AG04450 (cell line): Measurements from ENCODE around the gene LDB2. TPM values are rescaled to one million over a fixed set of nuclear protein-coding genes. Genes with fewer than 3 reads are reported as not detected.

Experiments
- CTCF ChIA-PET: fragments of 300-600, 350-600 bp; formaldehyde crosslinking; extraction: SDS; loops from one replicate; lab custom pipeline; 2022; ENCODE audit warnings: antibody characterized with exemption, inconsistent platforms; lab: Charles Lee
- POLR2A ChIA-PET: fragments of 350-600 bp; formaldehyde crosslinking; extraction: SDS; loops from one replicate; lab custom pipeline; 2021; ENCODE audit warnings: antibody characterized with exemption, inconsistent platforms; lab: Yijun Ruan, JAX
- DNase-seq: peaks from one replicate; pipeline ENCODE4 v3.0.0-alpha.2; 2011; ENCODE audit warnings: low read depth, low spot score
- H3K27ac ChIP-seq: one replicate; pipeline ENCODE4 v1.5.1; 2012; ENCODE audit warnings: low read depth, low read length, control low read depth
- H3K27me3 ChIP-seq: one replicate; pipeline ENCODE4 v1.6.0; 2012; ENCODE audit warnings: low read length; ENCODE audit not compliant: control insufficient read depth, insufficient read depth
- H3K4me3 ChIP-seq: 2 replicates; pipeline ENCODE4 v1.5.1; 2011; ENCODE audit warnings: mild to moderate bottlenecking, low read depth, low read length, control low read depth
- H3K9me3 ChIP-seq: 2 replicates; pipeline ENCODE4 v1.5.1; 2012; ENCODE audit warnings: low read length; ENCODE audit not compliant: control insufficient read depth, insufficient read depth
- polyA plus RNA-seq: library from polyadenylated mRNA; depleted of rRNA; stranded (reverse); fragments of >200 nt; gene quantifications from 2 replicates; pipeline ENCODE4 v1.2.3, GENCODE V29; 2011
- TF ChIP-seq, protein P1 (sequence below): IDR thresholded peaks from 2 replicates; pipeline ENCODE4 v1.5.1; 2011; ENCODE audit warnings: low read depth, low read length, control low read depth, inconsistent platforms

The LDB2 gene
- polyA plus RNA-seq, 1 experiment = 180 TPM

DNA sequence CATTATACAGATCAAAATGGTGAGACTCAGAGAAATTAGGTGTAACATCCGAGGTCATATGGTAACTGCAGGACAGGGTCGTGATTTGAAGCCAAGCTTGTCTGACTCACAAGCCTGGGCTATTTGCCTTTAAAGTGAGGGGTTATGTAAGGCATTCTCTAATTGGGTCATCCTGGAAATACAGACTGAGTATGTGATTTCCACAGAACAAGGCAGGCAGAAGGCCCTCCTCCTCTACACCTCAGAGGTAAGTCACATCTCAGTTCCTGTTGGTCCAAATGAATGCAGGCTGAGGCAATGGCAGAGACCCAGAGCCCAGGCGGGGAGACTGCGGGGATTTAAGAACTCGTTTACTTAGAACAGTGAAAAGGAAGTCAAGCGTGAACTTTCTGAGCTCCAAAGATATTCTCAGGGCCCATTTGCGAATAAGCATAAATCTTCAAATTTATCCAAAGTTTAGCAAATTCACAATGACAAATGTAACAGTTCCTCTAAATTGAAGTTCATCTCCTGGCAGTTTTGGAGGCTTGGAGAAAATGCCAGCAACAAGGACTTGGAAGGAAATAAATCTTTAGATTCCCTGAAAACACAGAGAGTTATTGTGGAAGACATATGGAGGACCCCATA, 153.3 kb downstream of the LDB2 start:
- POLR2A ChIA-PET = no interaction called here

DNA sequence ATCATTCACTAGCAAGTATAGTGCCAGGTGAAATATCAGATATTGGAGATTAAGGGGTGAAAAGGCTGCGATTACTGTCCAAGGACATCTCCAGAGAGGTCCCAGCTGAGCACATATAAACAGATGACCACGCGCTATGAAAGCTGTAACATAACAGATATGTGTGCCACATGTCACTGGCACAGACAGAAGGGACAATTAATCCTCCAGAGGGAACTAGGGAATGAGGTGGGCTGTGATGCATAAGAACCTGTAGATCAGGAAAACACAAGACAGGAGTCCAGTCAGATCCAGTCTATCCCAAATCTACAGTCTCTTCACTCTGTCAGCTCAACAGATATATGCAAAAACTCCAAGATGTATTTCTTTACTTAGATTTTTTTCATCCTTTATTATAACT, 157.2 kb downstream of the LDB2 start:
- Histone ChIP-seq H3K27me3 (no peaks in the 10 kb centered on the region), H3K27ac (no peak overlapping the region), H3K9me3 (0 out of 2 replicates have a peak, but pooled peaks cover 4% of the 10 kb centered on the region), H3K4me3 (no peak overlapping the region)
- CTCF ChIA-PET = no interaction called here
- TF ChIP-seq, protein P1, sequence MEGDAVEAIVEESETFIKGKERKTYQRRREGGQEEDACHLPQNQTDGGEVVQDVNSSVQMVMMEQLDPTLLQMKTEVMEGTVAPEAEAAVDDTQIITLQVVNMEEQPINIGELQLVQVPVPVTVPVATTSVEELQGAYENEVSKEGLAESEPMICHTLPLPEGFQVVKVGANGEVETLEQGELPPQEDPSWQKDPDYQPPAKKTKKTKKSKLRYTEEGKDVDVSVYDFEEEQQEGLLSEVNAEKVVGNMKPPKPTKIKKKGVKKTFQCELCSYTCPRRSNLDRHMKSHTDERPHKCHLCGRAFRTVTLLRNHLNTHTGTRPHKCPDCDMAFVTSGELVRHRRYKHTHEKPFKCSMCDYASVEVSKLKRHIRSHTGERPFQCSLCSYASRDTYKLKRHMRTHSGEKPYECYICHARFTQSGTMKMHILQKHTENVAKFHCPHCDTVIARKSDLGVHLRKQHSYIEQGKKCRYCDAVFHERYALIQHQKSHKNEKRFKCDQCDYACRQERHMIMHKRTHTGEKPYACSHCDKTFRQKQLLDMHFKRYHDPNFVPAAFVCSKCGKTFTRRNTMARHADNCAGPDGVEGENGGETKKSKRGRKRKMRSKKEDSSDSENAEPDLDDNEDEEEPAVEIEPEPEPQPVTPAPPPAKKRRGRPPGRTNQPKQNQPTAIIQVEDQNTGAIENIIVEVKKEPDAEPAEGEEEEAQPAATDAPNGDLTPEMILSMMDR = no peak
- POLR2A ChIA-PET = no interaction called here
- no peak for DNase-seq

More for the DNA sequence above, 153.3 kb downstream of the LDB2 start:
- Histone ChIP-seq H3K27me3 (no peaks in the 10 kb centered on the region), H3K27ac (no peak overlapping the region), H3K4me3 (no peak overlapping the region), H3K9me3 (0 out of 2 replicates have a peak, but pooled peaks cover 4% of the 10 kb centered on the region)
- DNase-seq = peak; percentile 42
- CTCF ChIA-PET = interaction anchor here (1.3 kb wide), 1 partner anchor 579 kb away, joined by 5 read pairs; no protein-coding TSS in a partner anchor
- TF ChIP-seq, protein P1 = no peak

DNA sequence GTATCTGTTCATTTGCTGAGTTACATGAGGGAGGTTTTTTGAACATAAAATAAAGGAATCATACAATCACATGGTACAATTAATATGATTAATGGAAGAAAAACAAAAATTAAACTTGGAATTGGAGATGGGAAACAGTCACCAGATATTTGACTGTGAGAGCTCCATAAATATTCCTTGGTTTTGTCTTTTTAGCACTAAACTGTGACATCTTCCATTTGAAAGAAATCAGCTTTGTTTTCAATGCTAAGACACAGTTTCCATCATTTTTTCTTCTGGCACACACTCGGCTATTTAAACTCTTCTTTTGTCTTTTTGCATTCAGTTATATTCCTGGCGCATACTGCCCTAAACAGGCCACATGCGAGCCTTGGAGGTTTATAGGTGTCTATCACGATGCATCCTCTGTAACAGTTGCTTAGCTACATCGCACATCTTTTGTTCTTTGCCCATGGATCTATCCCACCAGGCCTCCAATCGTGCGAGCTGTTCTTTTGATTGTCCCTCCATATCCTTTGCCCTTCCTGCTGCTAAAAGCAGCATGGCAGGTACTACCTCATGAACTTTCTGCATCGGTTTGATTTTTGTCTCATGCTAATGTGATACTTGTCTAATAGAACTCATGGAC, 158.3 kb downstream of the LDB2 start:
- H3K4me3 ChIP-seq = no peak overlapping the region
- no peak for DNase-seq
- no peak overlapping the region for H3K27ac ChIP-seq
- POLR2A ChIA-PET = no interaction called here
- CTCF ChIA-PET = interaction anchor here (0.8 kb wide), 1 partner anchor 499 kb away, joined by 3 read pairs; no protein-coding TSS in a partner anchor
- no peaks in the 10 kb centered on the region for H3K27me3 ChIP-seq
- H3K9me3 ChIP-seq = 0 out of 2 replicates have a peak, but pooled peaks cover 4% of the 10 kb centered on the region
- TF ChIP-seq, protein P1 = no peak

DNA sequence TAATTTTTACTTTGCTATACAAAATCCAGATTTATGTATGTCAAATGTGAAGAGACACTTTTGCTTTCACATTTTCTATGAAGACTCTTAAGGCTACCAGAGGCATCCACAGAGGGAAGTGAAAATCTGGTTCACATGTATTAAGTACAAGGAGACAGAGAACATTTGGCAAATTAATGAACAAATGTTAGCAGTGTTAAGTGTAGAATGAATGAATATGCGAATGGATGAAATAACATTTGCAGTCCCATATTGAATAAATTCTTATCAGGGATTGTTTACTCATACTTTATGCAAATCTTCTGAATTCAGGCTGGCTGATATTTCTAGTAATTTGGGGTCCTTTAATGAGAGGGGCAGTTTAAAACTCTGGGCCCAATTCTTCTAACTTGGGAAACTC, 159.9 kb downstream of the LDB2 start:
- Histone ChIP-seq H3K27me3 (no peaks in the 10 kb centered on the region), H3K4me3 (no peak overlapping the region), H3K9me3 (0 out of 2 replicates have a peak, but pooled peaks cover 3% of the 10 kb centered on the region), H3K27ac (no peak overlapping the region)
- CTCF ChIA-PET = no interaction called here
- DNase-seq = no peak
- TF ChIP-seq, protein P1 = no peak
- POLR2A ChIA-PET = no interaction called here

DNA sequence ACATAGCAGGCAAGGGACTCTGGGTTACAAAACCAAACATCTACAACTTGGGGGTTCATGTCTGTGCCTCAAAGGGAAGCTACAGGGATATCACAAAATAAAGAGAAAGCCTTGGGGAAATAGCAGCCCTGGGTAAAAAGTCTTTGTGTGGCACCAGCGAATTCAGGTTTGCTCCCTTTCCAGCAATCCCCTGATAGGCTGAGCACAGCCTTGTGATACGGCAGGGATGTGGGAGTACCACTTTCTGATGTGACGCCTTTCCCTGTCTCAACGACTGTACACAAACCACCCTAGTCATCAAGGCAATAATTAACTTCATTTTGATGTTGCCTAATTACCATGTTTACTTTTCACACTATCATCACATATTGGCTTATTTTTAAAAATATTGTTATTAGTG, 164.9 kb downstream of the LDB2 start:
- TF ChIP-seq, protein P1 = no peak
- POLR2A ChIA-PET = no interaction called here
- Histone ChIP-seq H3K27ac (no peak overlapping the region), H3K9me3 (no peaks in the 10 kb centered on the region), H3K4me3 (no peak overlapping the region), H3K27me3 (no peaks in the 10 kb centered on the region)
- CTCF ChIA-PET = no interaction called here
- DNase-seq = no peak
